GM12878 (cell line): ENCODE data around the gene STRA6. TPM values are rescaled to one million over a fixed set of nuclear protein-coding genes. Genes with fewer than 3 reads are reported as not detected.

Source experiments
- ATAC-seq: fragments of 200-7000 bp; cut with Tn5 transposase; 3 replicates; pipeline ENCODE4 v1.9.1; 2020; ENCODE audit warnings: mild to moderate bottlenecking, moderate library complexity
- BruUV-seq: library from RNA; stranded (reverse); fragments of 400-500 nt; replicated peaks from 2 replicates; lab custom pipeline; 2021; lab: Mats Ljungman, UMichigan
- CTCF ChIA-PET: fragments of 300-600 bp; sonication (Branson Sonifier 250); formaldehyde crosslinking; extraction: SDS; loops from one replicate; lab custom pipeline; 2021; ENCODE audit warnings: inconsistent platforms; lab: Yijun Ruan, JAX
- POLR2A ChIA-PET: fragments of 350-600 bp; formaldehyde crosslinking; extraction: SDS; loops from one replicate; lab custom pipeline; 2021; ENCODE audit warnings: inconsistent platforms; lab: Charles Lee
- RAD21 ChIA-PET: fragments of 300-600 bp; sonication (Branson Sonifier 250); formaldehyde crosslinking; loops from one replicate; lab custom pipeline; 2023; ENCODE audit warnings: antibody characterized with exemption; ENCODE audit not compliant: unreplicated experiment; lab: Charles Lee
- SMC1A ChIA-PET: fragments of 300-600 bp; sonication (Branson Sonifier 250); formaldehyde crosslinking; loops from one replicate; lab custom pipeline; 2023; ENCODE audit not compliant: unreplicated experiment, uncharacterized antibody; lab: Charles Lee
- DNase-seq: peaks from one replicate; pipeline ENCODE4 v3.0.0-alpha.2; 2011; ENCODE audit warnings: low read depth, low spot score
- FAIRE-seq: peaks from 3 replicates; lab custom pipeline; 2011; peaks lifted over from hg19 to GRCh38; lab: Jason Lieb, UNC
- H2AFZ ChIP-seq: 2 replicates; pipeline ENCODE4 v1.6.0; 2011; ENCODE audit warnings: low read depth, low read length, control low read depth; ENCODE audit not compliant: control insufficient read depth
- H3K27ac ChIP-seq: 2 replicates; pipeline ENCODE4 v1.5.1; 2011; ENCODE audit warnings: control low read depth; ENCODE audit not compliant: control insufficient read depth, insufficient read depth
- H3K27me3 ChIP-seq, 2 experiments: replicated peaks in 1 of 2; 2 replicates each; pipeline versions ENCODE4 v1.6.0 to v1.6.1; 2011; ENCODE audit warnings: low read length in 1 of 2; ENCODE audit not compliant: control insufficient read depth in 2 of 2, insufficient read depth in 2 of 2
- H3K36me3 ChIP-seq, 2 experiments: 2 replicates each; pipeline ENCODE4 v1.5.1; 2011; ENCODE audit warnings: low read length in 1 of 2; ENCODE audit not compliant: control insufficient read depth in 2 of 2, insufficient read depth in 2 of 2
- H3K4me1 ChIP-seq: 2 replicates; pipeline ENCODE4 v1.6.1; 2011; ENCODE audit warnings: mild to moderate bottlenecking, low read length, moderate library complexity, mixed read lengths; ENCODE audit not compliant: control insufficient read depth, insufficient read depth
- H3K4me2 ChIP-seq: 2 replicates; pipeline ENCODE4 v1.6.0; 2011; ENCODE audit warnings: control low read depth; ENCODE audit not compliant: control insufficient read depth, insufficient read depth
- H3K4me3 ChIP-seq: fragments of 200-600 bp; sonication (generic); 2 replicates; pipeline ENCODE4 v1.5.1; 2016
- H3K79me2 ChIP-seq: 2 replicates; pipeline ENCODE4 v1.6.0; 2011; ENCODE audit warnings: low read length; ENCODE audit not compliant: control insufficient read depth, insufficient read depth
- H3K9ac ChIP-seq: 2 replicates; pipeline ENCODE4 v1.8.0; 2011; ENCODE audit warnings: low read length, control low read depth, mixed read lengths; ENCODE audit not compliant: control insufficient read depth, insufficient read depth
- H3K9me3 ChIP-seq: replicated peaks from 3 replicates; pipeline ENCODE4 v1.5.1; 2011; ENCODE audit warnings: mild to moderate bottlenecking, low read length; ENCODE audit not compliant: control insufficient read depth, insufficient read depth
- H4K20me1 ChIP-seq: 2 replicates; pipeline ENCODE4 v1.6.0; 2011; ENCODE audit not compliant: control insufficient read depth, insufficient read depth
- BACH1 ChIP-seq: fragments of 450-650 bp; IDR thresholded peaks from 2 replicates; pipeline ENCODE4 v1.6.1; 2017; ENCODE audit warnings: mild to moderate bottlenecking, borderline replicate concordance
- FOS ChIP-seq: IDR thresholded peaks from 3 replicates; pipeline ENCODE4 v1.6.1; 2011; ENCODE audit warnings: borderline replicate concordance; ENCODE audit not compliant: insufficient read length; ENCODE audit errors: extremely low read depth
- HDAC2 ChIP-seq: fragments of 200-600 bp; sonication (generic); IDR thresholded peaks from 2 replicates; pipeline ENCODE4 v1.6.1; 2017
- MTA2 ChIP-seq: fragments of 450-650 bp; IDR thresholded peaks from 2 replicates; pipeline ENCODE4 v1.6.1; 2016; ENCODE audit warnings: low read depth, mild to moderate bottlenecking, moderate library complexity
- MYB ChIP-seq: fragments of 150-350 bp; IDR thresholded peaks from 2 replicates; pipeline ENCODE4 v1.6.1; 2014; ENCODE audit warnings: mild to moderate bottlenecking, low read depth, low read length, borderline replicate concordance
- POLR2AphosphoS5 ChIP-seq: IDR thresholded peaks from 2 replicates; pipeline ENCODE4 v1.6.1; 2011; ENCODE audit warnings: mild to moderate bottlenecking, low read length, inconsistent platforms
- SREBF2 ChIP-seq: IDR thresholded peaks from 2 replicates; pipeline ENCODE4 v1.6.1; 2012; ENCODE audit warnings: mild to moderate bottlenecking, low read length
- SUPT20H ChIP-seq: IDR thresholded peaks from 2 replicates; pipeline ENCODE4 v1.6.1; 2011; ENCODE audit warnings: low read depth, mild to moderate bottlenecking, low read length, moderate library complexity, borderline replicate concordance; ENCODE audit not compliant: control insufficient read depth
- ZBED1 ChIP-seq: IDR thresholded peaks from 2 replicates; pipeline ENCODE4 v1.6.1; 2016; ENCODE audit warnings: borderline replicate concordance
- ZSCAN29 ChIP-seq: fragments of 450-650 bp; IDR thresholded peaks from 2 replicates; pipeline ENCODE4 v1.6.1; 2017; ENCODE audit warnings: mild to moderate bottlenecking, moderate library complexity
- WGBS: methylation state at CpG from one replicate; pipeline ENCODE4 v1.1.6; 2016; ENCODE audit warnings: low lambda C conversion rate; ENCODE audit not compliant: insufficient replicate concordance, insufficient coverage; ENCODE audit errors: missing lambda C conversion rate; 5-methylcytosine and 5-hydroxymethylcytosine counted together
- in situ Hi-C: fragments of 300-500 bp; cut with MboI; formaldehyde crosslinking; loops from 9 replicates; pipeline ENCODE4 v1.14.3; 2018; ENCODE audit warnings: mixed read lengths
- intact Hi-C: fragments of 100-400 bp; cut with micrococcal nuclease; formaldehyde crosslinking; loops from one replicate; pipeline ENCODE4 v1.14.2; 2022; ENCODE audit not compliant: unreplicated experiment
- polyA plus RNA-seq, 11 experiments: library from polyadenylated mRNA; depleted of rRNA in 4 of 11; unstranded in 6 of 11; stranded (reverse) in 5 of 11; fragments of >200 nt; fragmentation: Nextera tagmentation in 4 of 11; fragmentation: Illumina TruSeq in 1 of 11; extraction: Ambion mirVana in 4 of 11; extraction: Trizol in 1 of 11; gene quantifications; 1 replicate in 1 of 11; 2 replicates in 10 of 11; pipeline versions ENCODE4 v1.2.1 to v1.2.3, GENCODE V29; 2011 to 2016; ENCODE audit warnings: inconsistent platforms in 2 of 11, missing spikeins in 2 of 11, low read depth in 1 of 11
- total RNA-seq, 4 experiments: library from RNA; depleted of rRNA in 3 of 4; stranded (reverse); fragments of >200 nt in 3 of 4; fragmentation: Illumina TruSeq in 1 of 4; extraction: Trizol in 1 of 4; gene quantifications; 2 replicates each; pipeline versions ENCODE4 v1.2.1 to v1.2.3, GENCODE V29; 2013 to 2021
- TF ChIP-seq, protein P1 (sequence below): IDR thresholded peaks from 2 replicates; pipeline ENCODE4 v1.6.1; 2012; ENCODE audit warnings: improper control_type of control experiment, low read depth, low read length; ENCODE audit not compliant: insufficient replicate concordance
- TF ChIP-seq, protein P2 (sequence below): IDR thresholded peaks from 2 replicates; pipeline ENCODE4 v1.6.1; 2011; ENCODE audit warnings: low read depth, low read length, improper control_type of control experiment, borderline replicate concordance
- TF ChIP-seq, protein P3 (sequence below): IDR thresholded peaks from 2 replicates; pipeline ENCODE4 v1.6.1; 2011; ENCODE audit warnings: borderline replicate concordance, low read depth, mild to moderate bottlenecking, moderate library complexity, low read length; ENCODE audit not compliant: insufficient read depth, poor library complexity, severe bottlenecking
- TF ChIP-seq, protein P4 (sequence below): fragments of 450-650 bp; IDR thresholded peaks from 2 replicates; pipeline ENCODE4 v1.6.1; 2014; ENCODE audit warnings: mild to moderate bottlenecking

Gene STRA6
- total and polyA plus RNA-seq, 10 of the 15 experiments (the other 5 are each of a cell fraction or from before 2014, with no cell fraction given): 0.31 to 10.8 (median 5.8) TPM

DNA sequence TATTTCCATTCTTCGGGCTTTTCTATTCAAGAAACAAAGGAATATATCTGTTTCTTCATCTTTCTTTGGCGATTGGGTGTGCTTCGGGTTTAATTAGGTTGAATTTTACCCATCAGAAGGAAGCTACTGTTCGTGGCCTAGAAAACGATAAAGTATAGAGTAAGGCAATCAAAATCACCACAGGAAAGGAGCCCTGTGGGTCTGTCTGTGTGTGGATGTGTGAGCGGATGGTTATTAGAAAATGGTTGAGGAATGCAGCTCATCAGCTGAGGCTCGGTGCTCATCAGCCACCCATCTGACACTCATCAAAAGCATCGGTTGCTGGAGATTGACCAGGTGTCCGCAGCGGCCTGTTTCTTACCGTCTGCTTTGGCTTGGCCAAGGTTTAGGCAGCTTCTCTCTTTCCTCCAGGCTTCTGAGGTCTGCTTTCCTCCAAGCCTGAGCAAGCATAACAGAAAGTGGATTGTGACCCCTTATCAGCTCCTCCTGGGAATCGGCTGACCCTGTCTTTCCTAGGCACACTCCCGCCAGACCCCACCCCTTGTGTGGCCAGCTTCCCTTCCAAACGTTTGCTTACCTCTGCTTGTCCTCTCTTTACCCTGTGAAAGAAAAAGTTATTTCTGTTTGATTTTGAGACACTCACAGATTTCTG is 46.7 kb downstream of the STRA6 start:
- Histone ChIP-seq H4K20me1 (no peaks in the 10 kb centered on the region), H3K9me3 (no peaks in the 10 kb centered on the region), H3K27ac (no peak overlapping the region), H3K79me2 (no peaks in the 10 kb centered on the region), H2AFZ (no peak overlapping the region), H3K4me2 (no peak overlapping the region), H3K27me3 (no peaks in the 10 kb centered on the region), H3K4me3 (no peak overlapping the region), H3K4me1 (peaks cover 33% of the 10 kb centered on the region), H3K36me3 (no peaks in the 10 kb centered on the region), H3K9ac (no peak overlapping the region)
- ChIA-PET SMC1A (no interaction called here), CTCF (interaction anchor here (1.1 to 1.9 kb wide), 3 partner anchors 165 to 183 kb away, joined by 5 to 6 read pairs (median 6); no protein-coding TSS in a partner anchor), POLR2A (no interaction called here), RAD21 (interaction anchor here (2.0 kb wide), 1 partner anchor 167 kb away, joined by 4 read pairs; no protein-coding TSS in a partner anchor)
- DNase-seq (no peak), FAIRE-seq (no peak), ATAC-seq (no peak)
- intact Hi-C loops: no loop called here
- in situ Hi-C loops: no loop called here
- BruUV-seq: no TSS peak
- 85% methylated on average over 14 of the region's 14 CpGs for WGBS
- TF ChIP-seq ZBED1 (no peak), HDAC2 (no peak), MTA2 (no peak), POLR2AphosphoS5 (no peak), SREBF2 (no peak), MYB (no peak), BACH1 (no peak), SUPT20H (no peak), ZSCAN29 (no peak), FOS (no peak)
- TF ChIP-seq, protein P1, sequence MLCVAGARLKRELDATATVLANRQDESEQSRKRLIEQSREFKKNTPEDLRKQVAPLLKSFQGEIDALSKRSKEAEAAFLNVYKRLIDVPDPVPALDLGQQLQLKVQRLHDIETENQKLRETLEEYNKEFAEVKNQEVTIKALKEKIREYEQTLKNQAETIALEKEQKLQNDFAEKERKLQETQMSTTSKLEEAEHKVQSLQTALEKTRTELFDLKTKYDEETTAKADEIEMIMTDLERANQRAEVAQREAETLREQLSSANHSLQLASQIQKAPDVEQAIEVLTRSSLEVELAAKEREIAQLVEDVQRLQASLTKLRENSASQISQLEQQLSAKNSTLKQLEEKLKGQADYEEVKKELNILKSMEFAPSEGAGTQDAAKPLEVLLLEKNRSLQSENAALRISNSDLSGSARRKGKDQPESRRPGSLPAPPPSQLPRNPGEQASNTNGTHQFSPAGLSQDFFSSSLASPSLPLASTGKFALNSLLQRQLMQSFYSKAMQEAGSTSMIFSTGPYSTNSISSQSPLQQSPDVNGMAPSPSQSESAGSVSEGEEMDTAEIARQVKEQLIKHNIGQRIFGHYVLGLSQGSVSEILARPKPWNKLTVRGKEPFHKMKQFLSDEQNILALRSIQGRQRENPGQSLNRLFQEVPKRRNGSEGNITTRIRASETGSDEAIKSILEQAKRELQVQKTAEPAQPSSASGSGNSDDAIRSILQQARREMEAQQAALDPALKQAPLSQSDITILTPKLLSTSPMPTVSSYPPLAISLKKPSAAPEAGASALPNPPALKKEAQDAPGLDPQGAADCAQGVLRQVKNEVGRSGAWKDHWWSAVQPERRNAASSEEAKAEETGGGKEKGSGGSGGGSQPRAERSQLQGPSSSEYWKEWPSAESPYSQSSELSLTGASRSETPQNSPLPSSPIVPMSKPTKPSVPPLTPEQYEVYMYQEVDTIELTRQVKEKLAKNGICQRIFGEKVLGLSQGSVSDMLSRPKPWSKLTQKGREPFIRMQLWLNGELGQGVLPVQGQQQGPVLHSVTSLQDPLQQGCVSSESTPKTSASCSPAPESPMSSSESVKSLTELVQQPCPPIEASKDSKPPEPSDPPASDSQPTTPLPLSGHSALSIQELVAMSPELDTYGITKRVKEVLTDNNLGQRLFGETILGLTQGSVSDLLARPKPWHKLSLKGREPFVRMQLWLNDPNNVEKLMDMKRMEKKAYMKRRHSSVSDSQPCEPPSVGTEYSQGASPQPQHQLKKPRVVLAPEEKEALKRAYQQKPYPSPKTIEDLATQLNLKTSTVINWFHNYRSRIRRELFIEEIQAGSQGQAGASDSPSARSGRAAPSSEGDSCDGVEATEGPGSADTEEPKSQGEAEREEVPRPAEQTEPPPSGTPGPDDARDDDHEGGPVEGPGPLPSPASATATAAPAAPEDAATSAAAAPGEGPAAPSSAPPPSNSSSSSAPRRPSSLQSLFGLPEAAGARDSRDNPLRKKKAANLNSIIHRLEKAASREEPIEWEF: no peak
- TF ChIP-seq, protein P2, sequence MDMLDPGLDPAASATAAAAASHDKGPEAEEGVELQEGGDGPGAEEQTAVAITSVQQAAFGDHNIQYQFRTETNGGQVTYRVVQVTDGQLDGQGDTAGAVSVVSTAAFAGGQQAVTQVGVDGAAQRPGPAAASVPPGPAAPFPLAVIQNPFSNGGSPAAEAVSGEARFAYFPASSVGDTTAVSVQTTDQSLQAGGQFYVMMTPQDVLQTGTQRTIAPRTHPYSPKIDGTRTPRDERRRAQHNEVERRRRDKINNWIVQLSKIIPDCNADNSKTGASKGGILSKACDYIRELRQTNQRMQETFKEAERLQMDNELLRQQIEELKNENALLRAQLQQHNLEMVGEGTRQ: no peak
- TF ChIP-seq, protein P3, sequence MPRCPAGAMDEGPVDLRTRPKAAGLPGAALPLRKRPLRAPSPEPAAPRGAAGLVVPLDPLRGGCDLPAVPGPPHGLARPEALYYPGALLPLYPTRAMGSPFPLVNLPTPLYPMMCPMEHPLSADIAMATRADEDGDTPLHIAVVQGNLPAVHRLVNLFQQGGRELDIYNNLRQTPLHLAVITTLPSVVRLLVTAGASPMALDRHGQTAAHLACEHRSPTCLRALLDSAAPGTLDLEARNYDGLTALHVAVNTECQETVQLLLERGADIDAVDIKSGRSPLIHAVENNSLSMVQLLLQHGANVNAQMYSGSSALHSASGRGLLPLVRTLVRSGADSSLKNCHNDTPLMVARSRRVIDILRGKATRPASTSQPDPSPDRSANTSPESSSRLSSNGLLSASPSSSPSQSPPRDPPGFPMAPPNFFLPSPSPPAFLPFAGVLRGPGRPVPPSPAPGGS: no peak
- TF ChIP-seq, protein P4, sequence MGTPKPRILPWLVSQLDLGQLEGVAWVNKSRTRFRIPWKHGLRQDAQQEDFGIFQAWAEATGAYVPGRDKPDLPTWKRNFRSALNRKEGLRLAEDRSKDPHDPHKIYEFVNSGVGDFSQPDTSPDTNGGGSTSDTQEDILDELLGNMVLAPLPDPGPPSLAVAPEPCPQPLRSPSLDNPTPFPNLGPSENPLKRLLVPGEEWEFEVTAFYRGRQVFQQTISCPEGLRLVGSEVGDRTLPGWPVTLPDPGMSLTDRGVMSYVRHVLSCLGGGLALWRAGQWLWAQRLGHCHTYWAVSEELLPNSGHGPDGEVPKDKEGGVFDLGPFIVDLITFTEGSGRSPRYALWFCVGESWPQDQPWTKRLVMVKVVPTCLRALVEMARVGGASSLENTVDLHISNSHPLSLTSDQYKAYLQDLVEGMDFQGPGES: no peak
